Measurements from ENCODE around the gene DAB1. TPM values are rescaled to one million over a fixed set of nuclear protein-coding genes. Genes with fewer than 3 reads are reported as not detected.

DAB1 gene
- total RNA-seq, 2 donors from 2014 or later = not detected

DNA sequence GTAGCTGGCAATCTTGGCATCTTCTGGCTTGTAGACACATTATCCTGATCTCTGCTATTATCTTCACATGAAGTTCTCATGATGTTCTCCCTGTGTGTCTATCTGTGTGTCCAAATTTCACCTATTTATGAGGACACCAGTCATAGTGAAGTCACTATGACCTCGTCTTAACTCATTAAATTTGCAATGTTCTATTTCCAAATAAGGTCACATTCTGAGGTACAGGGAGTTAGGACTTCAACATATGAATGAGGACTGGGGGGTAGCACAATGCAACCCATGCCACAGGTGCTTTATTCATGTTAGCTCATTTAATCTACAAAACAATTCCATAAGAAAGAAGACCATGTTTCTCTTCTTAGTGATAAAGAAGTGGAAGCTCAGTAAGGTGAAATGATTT is 251.8 kb downstream of the DAB1 start:
- ATAC-seq (ENCODE audit: insufficient number of reproducible peaks, low FRiP score, low read depth) (no peak), DNase-seq (ENCODE audit: low spot score) (no peak)
- no peaks in the 10 kb centered on the region for H3K4me1 ChIP-seq (ENCODE audit: control insufficient read depth in 1 of 2, low read depth in 2 of 2)
- no peaks in the 10 kb centered on the region for H3K9me3 ChIP-seq
- no peak overlapping the region for H3K27ac ChIP-seq
- no peaks in the 10 kb centered on the region for H3K27me3 ChIP-seq (replicated peaks; ENCODE audit: insufficient read depth)
- TF ChIP-seq, protein P1, sequence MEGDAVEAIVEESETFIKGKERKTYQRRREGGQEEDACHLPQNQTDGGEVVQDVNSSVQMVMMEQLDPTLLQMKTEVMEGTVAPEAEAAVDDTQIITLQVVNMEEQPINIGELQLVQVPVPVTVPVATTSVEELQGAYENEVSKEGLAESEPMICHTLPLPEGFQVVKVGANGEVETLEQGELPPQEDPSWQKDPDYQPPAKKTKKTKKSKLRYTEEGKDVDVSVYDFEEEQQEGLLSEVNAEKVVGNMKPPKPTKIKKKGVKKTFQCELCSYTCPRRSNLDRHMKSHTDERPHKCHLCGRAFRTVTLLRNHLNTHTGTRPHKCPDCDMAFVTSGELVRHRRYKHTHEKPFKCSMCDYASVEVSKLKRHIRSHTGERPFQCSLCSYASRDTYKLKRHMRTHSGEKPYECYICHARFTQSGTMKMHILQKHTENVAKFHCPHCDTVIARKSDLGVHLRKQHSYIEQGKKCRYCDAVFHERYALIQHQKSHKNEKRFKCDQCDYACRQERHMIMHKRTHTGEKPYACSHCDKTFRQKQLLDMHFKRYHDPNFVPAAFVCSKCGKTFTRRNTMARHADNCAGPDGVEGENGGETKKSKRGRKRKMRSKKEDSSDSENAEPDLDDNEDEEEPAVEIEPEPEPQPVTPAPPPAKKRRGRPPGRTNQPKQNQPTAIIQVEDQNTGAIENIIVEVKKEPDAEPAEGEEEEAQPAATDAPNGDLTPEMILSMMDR (IDR thresholded peaks at IDR 0.05) = no peak
- no peak overlapping the region for H3K4me3 ChIP-seq
- H3K36me3 ChIP-seq = no peaks in the 10 kb centered on the region

DNA sequence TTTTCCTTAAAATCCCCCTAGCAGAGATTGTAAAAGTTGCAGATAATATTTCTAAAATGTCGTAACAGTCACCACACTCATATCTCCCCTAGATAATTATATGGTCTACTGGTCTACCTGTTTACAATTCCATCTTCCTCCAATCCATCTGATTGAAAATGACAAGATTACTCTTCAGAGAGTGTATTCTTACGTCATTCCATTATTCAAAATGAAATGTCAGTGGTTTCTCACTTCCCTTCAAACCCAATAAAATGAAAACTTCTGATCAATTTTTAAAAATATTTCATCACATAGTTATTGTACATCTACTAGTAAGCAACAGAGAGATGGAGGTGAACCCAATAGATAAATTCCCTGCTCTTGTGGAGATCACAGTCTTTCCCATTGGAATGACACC is 255.9 kb downstream of the DAB1 start:
- Histone ChIP-seq H3K27me3 (replicated peaks; ENCODE audit: insufficient read depth) (no peaks in the 10 kb centered on the region), H3K27ac (no peak overlapping the region), H3K9me3 (no peaks in the 10 kb centered on the region), H3K4me3 (no peak overlapping the region), H3K36me3 (no peaks in the 10 kb centered on the region), H3K4me1 (ENCODE audit: control insufficient read depth in 1 of 2, low read depth in 2 of 2) (no peaks in the 10 kb centered on the region)
- ATAC-seq (ENCODE audit: insufficient number of reproducible peaks, low FRiP score, low read depth) = no peak
- TF ChIP-seq, protein P1 (IDR thresholded peaks at IDR 0.05) = no peak
- DNase-seq (ENCODE audit: low spot score) = no peak

DNA sequence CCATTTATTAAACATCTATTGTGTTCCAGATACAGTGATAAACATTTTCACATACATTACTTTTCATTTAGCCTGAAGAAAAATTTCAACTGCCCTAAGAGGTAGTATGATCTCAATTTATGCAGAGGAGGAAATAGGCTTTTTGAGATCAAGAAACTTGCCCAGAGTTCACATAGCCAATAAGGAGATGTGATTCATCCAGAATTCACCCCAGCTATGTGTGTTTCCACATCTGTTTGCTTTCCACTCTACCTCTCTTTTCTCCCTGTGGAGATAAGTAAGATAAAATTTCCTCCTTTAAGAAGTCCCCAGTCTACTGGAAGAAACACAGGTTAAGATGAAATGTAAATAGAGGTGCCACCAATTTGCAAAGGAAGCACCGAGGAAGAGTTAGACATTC is 258.3 kb downstream of the DAB1 start:
- no peaks in the 10 kb centered on the region for H3K36me3 ChIP-seq
- ATAC-seq (ENCODE audit: insufficient number of reproducible peaks, low FRiP score, low read depth) = no peak
- TF ChIP-seq, protein P1 (IDR thresholded peaks at IDR 0.05) = no peak
- H3K4me3 ChIP-seq = no peak overlapping the region
- no peak overlapping the region for H3K27ac ChIP-seq
- no peaks in the 10 kb centered on the region for H3K27me3 ChIP-seq (replicated peaks; ENCODE audit: insufficient read depth)
- H3K4me1 ChIP-seq (ENCODE audit: control insufficient read depth in 1 of 2, low read depth in 2 of 2) = no peaks in the 10 kb centered on the region
- DNase-seq (ENCODE audit: low spot score) = no peak
- no peaks in the 10 kb centered on the region for H3K9me3 ChIP-seq

DNA sequence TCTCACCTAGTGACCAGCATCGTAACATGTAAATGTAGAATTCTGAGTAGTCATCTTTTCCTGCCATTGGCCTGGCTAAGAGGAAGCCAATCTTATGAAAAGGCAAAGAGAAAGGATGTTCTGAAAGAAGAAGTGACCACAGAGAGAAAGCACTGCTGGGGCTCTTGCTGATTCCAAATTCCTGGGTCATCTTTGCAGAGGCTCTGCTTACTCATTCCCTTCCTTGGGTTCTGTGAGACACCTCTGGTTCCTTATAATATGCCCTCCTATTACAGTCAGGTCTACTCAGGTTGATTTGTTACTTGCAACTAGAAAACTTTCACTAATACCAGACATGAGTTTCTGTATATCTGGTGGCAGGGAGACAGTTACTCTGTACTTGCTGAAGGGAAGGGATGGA is 259.3 kb downstream of the DAB1 start:
- DNase-seq (ENCODE audit: low spot score) = no peak
- TF ChIP-seq, protein P1 (IDR thresholded peaks at IDR 0.05) = no peak
- Histone ChIP-seq H3K27ac (no peak overlapping the region), H3K27me3 (replicated peaks; ENCODE audit: insufficient read depth) (no peaks in the 10 kb centered on the region), H3K36me3 (no peaks in the 10 kb centered on the region), H3K4me3 (no peak overlapping the region), H3K4me1 (ENCODE audit: control insufficient read depth in 1 of 2, low read depth in 2 of 2) (no peaks in the 10 kb centered on the region), H3K9me3 (no peaks in the 10 kb centered on the region)
- no peak for ATAC-seq (ENCODE audit: insufficient number of reproducible peaks, low FRiP score, low read depth)

DNA sequence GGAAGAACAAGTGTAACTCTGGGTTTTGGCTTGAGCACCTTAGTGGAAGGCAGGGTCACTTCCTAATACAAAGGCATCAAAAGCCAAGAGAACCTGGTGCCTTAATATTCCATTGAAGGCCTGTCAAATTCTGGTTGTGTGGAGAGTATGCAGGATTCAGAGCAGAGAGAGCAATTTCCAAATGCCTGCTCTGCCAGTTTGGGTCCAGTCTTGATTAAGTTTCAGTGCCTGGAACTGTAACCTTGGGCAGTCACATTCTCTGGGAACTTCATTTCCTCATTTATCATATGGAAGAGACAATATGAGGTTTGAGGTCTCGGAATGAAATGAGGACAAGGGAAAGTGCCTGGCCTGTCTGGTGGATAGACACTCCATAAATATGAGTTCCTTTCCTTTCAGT is 260.1 kb downstream of the DAB1 start:
- no peak for ATAC-seq (ENCODE audit: insufficient number of reproducible peaks, low FRiP score, low read depth)
- no peak for DNase-seq (ENCODE audit: low spot score)
- no peaks in the 10 kb centered on the region for H3K36me3 ChIP-seq

More for the DNA sequence above, 260.1 kb downstream of the DAB1 start:
- TF ChIP-seq, protein P1 (IDR thresholded peaks at IDR 0.05) = no peak
- H3K9me3 ChIP-seq = no peaks in the 10 kb centered on the region
- H3K4me3 ChIP-seq = no peak overlapping the region
- no peak overlapping the region for H3K27ac ChIP-seq
- H3K4me1 ChIP-seq (ENCODE audit: control insufficient read depth in 1 of 2, low read depth in 2 of 2) = no peaks in the 10 kb centered on the region
- no peaks in the 10 kb centered on the region for H3K27me3 ChIP-seq (replicated peaks; ENCODE audit: insufficient read depth)
